Measurements from ENCODE around the gene CCDC182. TPM values are rescaled to one million over a fixed set of nuclear protein-coding genes. Genes with fewer than 3 reads are reported as not detected.

Gene CCDC182
- total RNA-seq, 1 donor from 2014 or later, result not detected

- Histone ChIP-seq H3K4me1 (ENCODE audit: insufficient read depth, low read length) (peaks cover 6% of the 10 kb centered on the region), H3K9ac (ENCODE audit: low read length) (no peak overlapping the region), H3K27me3 (ENCODE audit: insufficient read depth, low read length) (peaks cover 40% of the 10 kb centered on the region), H3K4me3 (ENCODE audit: insufficient read depth, low read depth, low read length) (no peak overlapping the region), H3K79me2 (ENCODE audit: insufficient read depth, low read length) (no peaks in the 10 kb centered on the region), H3K9me3 (ENCODE audit: insufficient read depth, low read depth, low read length) (no peaks in the 10 kb centered on the region), H2AFZ (ENCODE audit: low read depth, low read length) (no peak overlapping the region), H4K20me1 (ENCODE audit: insufficient read depth, low read length) (no peaks in the 10 kb centered on the region), H3K27ac (ENCODE audit: low read depth, low read length) (no peak overlapping the region), H3K36me3 (ENCODE audit: insufficient read depth, low read length) (no peaks in the 10 kb centered on the region), H3K4me2 (ENCODE audit: low read length) (no peak overlapping the region)
- TF ChIP-seq EZH2 (IDR thresholded peaks at IDR 0.05; ENCODE audit: insufficient read depth, low read length) (no peak), CTCF (IDR thresholded peaks at IDR 0.05; ENCODE audit: insufficient read depth, low read depth, low read length) (no peak)
- FAIRE-seq (no peak), DNase-seq (ENCODE audit: low read depth) (no peak)
- Mint-ChIP-seq H3K4me3 (ENCODE audit: unreplicated experiment) (no peak overlapping the region), H3K36me3 (ENCODE audit: low read depth, unreplicated experiment) (no peaks in the 10 kb centered on the region), H3K9me3 (ENCODE audit: unreplicated experiment) (peaks cover 2% of the 10 kb centered on the region), H3K27me3 (ENCODE audit: low read depth, unreplicated experiment) (peaks cover 34% of the 10 kb centered on the region), H3K27ac (ENCODE audit: unreplicated experiment) (no peak overlapping the region), H3K4me1 (ENCODE audit: low read depth, unreplicated experiment) (peaks cover 7% of the 10 kb centered on the region)
Measured at GRCh38 chr17:57785022-57785421, 39.9 kb upstream of the CCDC182 start.

GRCh38 chr17:57784226-57784895, 39.3 kb upstream of the CCDC182 start:
- Histone ChIP-seq H3K4me1 (ENCODE audit: insufficient read depth, low read length) (peaks cover 6% of the 10 kb centered on the region), H3K4me3 (ENCODE audit: insufficient read depth, low read depth, low read length) (no peak overlapping the region), H3K79me2 (ENCODE audit: insufficient read depth, low read length) (no peaks in the 10 kb centered on the region), H3K9ac (ENCODE audit: low read length) (no peak overlapping the region), H3K27me3 (ENCODE audit: insufficient read depth, low read length) (peaks cover 34% of the 10 kb centered on the region), H3K9me3 (ENCODE audit: insufficient read depth, low read depth, low read length) (no peaks in the 10 kb centered on the region), H3K27ac (ENCODE audit: low read depth, low read length) (no peak overlapping the region), H3K36me3 (ENCODE audit: insufficient read depth, low read length) (no peaks in the 10 kb centered on the region), H2AFZ (ENCODE audit: low read depth, low read length) (no peak overlapping the region), H3K4me2 (ENCODE audit: low read length) (no peak overlapping the region), H4K20me1 (ENCODE audit: insufficient read depth, low read length) (no peaks in the 10 kb centered on the region)
- FAIRE-seq (no peak), DNase-seq (ENCODE audit: low read depth) (no peak)
- Mint-ChIP-seq H3K27me3 (ENCODE audit: low read depth, unreplicated experiment) (peaks cover 29% of the 10 kb centered on the region), H3K4me3 (ENCODE audit: unreplicated experiment) (no peak overlapping the region), H3K27ac (ENCODE audit: unreplicated experiment) (no peak overlapping the region), H3K36me3 (ENCODE audit: low read depth, unreplicated experiment) (no peaks in the 10 kb centered on the region), H3K4me1 (ENCODE audit: low read depth, unreplicated experiment) (peaks cover 7% of the 10 kb centered on the region), H3K9me3 (ENCODE audit: unreplicated experiment) (peaks cover under 1% of the 10 kb centered on the region)
- TF ChIP-seq EZH2 (IDR thresholded peaks at IDR 0.05; ENCODE audit: insufficient read depth, low read length), result no peak
- TF ChIP-seq CTCF (IDR thresholded peaks at IDR 0.05; ENCODE audit: insufficient read depth, low read depth, low read length), result no peak

GRCh38 chr17:57783338-57783742, 38.2 kb upstream of the CCDC182 start:
- no peak overlapping the region for H3K9ac ChIP-seq (ENCODE audit: low read length)
- FAIRE-seq, result no peak

More at GRCh38 chr17:57783338-57783742, 38.2 kb upstream of the CCDC182 start:
- Histone ChIP-seq H3K9me3 (ENCODE audit: insufficient read depth, low read depth, low read length) (no peaks in the 10 kb centered on the region), H2AFZ (ENCODE audit: low read depth, low read length) (no peak overlapping the region), H4K20me1 (ENCODE audit: insufficient read depth, low read length) (no peaks in the 10 kb centered on the region), H3K79me2 (ENCODE audit: insufficient read depth, low read length) (no peaks in the 10 kb centered on the region), H3K27me3 (ENCODE audit: insufficient read depth, low read length) (peaks cover 26% of the 10 kb centered on the region), H3K36me3 (ENCODE audit: insufficient read depth, low read length) (no peaks in the 10 kb centered on the region), H3K4me3 (ENCODE audit: insufficient read depth, low read depth, low read length) (no peak overlapping the region), H3K4me2 (ENCODE audit: low read length) (peak overlapping the region; percentile 63), H3K27ac (ENCODE audit: low read depth, low read length) (no peak overlapping the region), H3K4me1 (ENCODE audit: insufficient read depth, low read length) (peaks cover 6% of the 10 kb centered on the region)
- no peak overlapping the region for H3K27ac Mint-ChIP-seq (ENCODE audit: unreplicated experiment)
- peaks cover 7% of the 10 kb centered on the region for H3K4me1 Mint-ChIP-seq (ENCODE audit: low read depth, unreplicated experiment)
- peaks cover 21% of the 10 kb centered on the region for H3K27me3 Mint-ChIP-seq (ENCODE audit: low read depth, unreplicated experiment)
- DNase-seq (ENCODE audit: low read depth), result no peak
- H3K4me3 Mint-ChIP-seq (ENCODE audit: unreplicated experiment), result no peak overlapping the region
- H3K9me3 Mint-ChIP-seq (ENCODE audit: unreplicated experiment), result no peaks in the 10 kb centered on the region
- no peaks in the 10 kb centered on the region for H3K36me3 Mint-ChIP-seq (ENCODE audit: low read depth, unreplicated experiment)
- TF ChIP-seq EZH2 (IDR thresholded peaks at IDR 0.05; ENCODE audit: insufficient read depth, low read length), result no peak
- TF ChIP-seq CTCF (IDR thresholded peaks at IDR 0.05; ENCODE audit: insufficient read depth, low read depth, low read length), result peak; percentile 35

All from astrocyte (in vitro differentiated cells and primary cell).